Kasumi-1 (cell line): ENCODE data around the gene RASAL2.
"Not testable (repeated sequence)": the region's sequence is repeated elsewhere in the genome, so short reads cannot be mapped to it uniquely, and the experiment has no call there.

ENCODE experiments used
- DNase-seq, 2 experiments: peaks; one replicate each; lab custom pipeline; 2025; lab: John Stamatoyannopoulos, UW

The RASAL2 gene

GRCh38 chr1:178345807-178346206, 251.9 kb downstream of the RASAL2 start:
- DNase-seq = no peak

- no peak for DNase-seq
Measured at GRCh38 chr1:178349801-178350200, 255.9 kb downstream of the RASAL2 start.

- DNase-seq = not testable (repeated sequence)
Measured at GRCh38 chr1:178351911-178352310, 258.0 kb downstream of the RASAL2 start.

GRCh38 chr1:178352790-178353416, 259.0 kb downstream of the RASAL2 start:
- no peak for DNase-seq

GRCh38 chr1:178353524-178353923, 259.6 kb downstream of the RASAL2 start:
- no peak for DNase-seq

GRCh38 chr1:178354816-178355215, 260.9 kb downstream of the RASAL2 start:
- no peak for DNase-seq

- DNase-seq = no peak
Measured at GRCh38 chr1:178356299-178356698, 262.4 kb downstream of the RASAL2 start.

GRCh38 chr1:178358456-178358855, 264.6 kb downstream of the RASAL2 start:
- DNase-seq = no peak

- DNase-seq = no peak
Measured at GRCh38 chr1:178360421-178360820, 266.5 kb downstream of the RASAL2 start.

GRCh38 chr1:178361847-178362246, 267.9 kb downstream of the RASAL2 start:
- no peak for DNase-seq

GRCh38 chr1:178362747-178363146, 268.8 kb downstream of the RASAL2 start:
- DNase-seq = no peak

GRCh38 chr1:178364782-178365181, 270.9 kb downstream of the RASAL2 start:
- no peak for DNase-seq

GRCh38 chr1:178367151-178367550, 273.2 kb downstream of the RASAL2 start:
- peak in 1 of 2 experiments; percentile 8 for DNase-seq

GRCh38 chr1:178368208-178368607, 274.3 kb downstream of the RASAL2 start:
- no peak for DNase-seq

- DNase-seq = no peak
Measured at GRCh38 chr1:178371235-178371634, 277.3 kb downstream of the RASAL2 start.

- no peak for DNase-seq
Measured at GRCh38 chr1:178371933-178372388, 278.1 kb downstream of the RASAL2 start.

- no peak for DNase-seq
Measured at GRCh38 chr1:178374016-178374415, 280.1 kb downstream of the RASAL2 start.

GRCh38 chr1:178376008-178376407, 282.1 kb downstream of the RASAL2 start:
- no peak for DNase-seq

- DNase-seq = no peak
Measured at GRCh38 chr1:178379807-178380206, 285.9 kb downstream of the RASAL2 start.

GRCh38 chr1:178382372-178382771, 288.5 kb downstream of the RASAL2 start:
- no peak for DNase-seq

- no peak for DNase-seq
Measured at GRCh38 chr1:178385662-178386061, 291.8 kb downstream of the RASAL2 start.

GRCh38 chr1:178388418-178389145, 294.7 kb downstream of the RASAL2 start:
- no peak for DNase-seq

GRCh38 chr1:178389441-178389840, 295.5 kb downstream of the RASAL2 start:
- no peak for DNase-seq

GRCh38 chr1:178390280-178390679, 296.4 kb downstream of the RASAL2 start:
- not testable (repeated sequence) for DNase-seq
